Fibroblast of lung (primary cell): Measurements from ENCODE around the gene PAX2. TPM values are rescaled to one million over a fixed set of nuclear protein-coding genes. Genes with fewer than 3 reads are reported as not detected.

Source experiments
- DNase-seq, 2 donors: peaks; one replicate each; pipeline versions ENCODE4 v3.0.0 to v3.0.0-alpha.2; 2010; ENCODE audit warnings: low read depth in 2 of 2
- H2AFZ ChIP-seq: 2 replicates; pipeline ENCODE4 v1.5.1; 2012; ENCODE audit warnings: low read length, control low read depth, inconsistent platforms
- H3K27ac ChIP-seq: 2 replicates; pipeline ENCODE4 v1.5.1; 2011; ENCODE audit warnings: low read length, control low read depth; ENCODE audit not compliant: insufficient read depth
- H3K27me3 ChIP-seq: 2 replicates; pipeline ENCODE4 v1.5.1; 2011; ENCODE audit warnings: mild to moderate bottlenecking, low read length; ENCODE audit not compliant: control insufficient read depth, insufficient read depth
- H3K36me3 ChIP-seq: 2 replicates; pipeline ENCODE4 v1.5.1; 2011; ENCODE audit warnings: low read length; ENCODE audit not compliant: control insufficient read depth, insufficient read depth
- H3K4me1 ChIP-seq: 2 replicates; pipeline ENCODE4 v1.5.1; 2011; ENCODE audit warnings: low read length; ENCODE audit not compliant: control insufficient read depth, insufficient read depth; ENCODE audit errors: extremely low read depth
- H3K4me2 ChIP-seq: 2 replicates; pipeline ENCODE4 v1.5.1; 2011; ENCODE audit warnings: low read length, control low read depth; ENCODE audit not compliant: insufficient read depth; ENCODE audit errors: extremely low read depth
- H3K4me3 ChIP-seq, 4 experiments: fragments of 200-600 bp in 1 of 4; sonication (generic) in 1 of 4; replicated peaks in 1 of 4; 2 replicates each; pipeline ENCODE4 v1.5.1; 2011 to 2016; ENCODE audit warnings: low read length in 4 of 4, low read depth in 3 of 4, mild to moderate bottlenecking in 3 of 4, control low read depth in 2 of 4, inconsistent platforms in 1 of 4, mixed read lengths in 1 of 4; ENCODE audit not compliant: insufficient read depth in 1 of 4; ENCODE audit errors: control extremely low read depth in 1 of 4
- H3K79me2 ChIP-seq: 2 replicates; pipeline ENCODE4 v1.5.1; 2012; ENCODE audit warnings: mild to moderate bottlenecking, low read length, inconsistent platforms; ENCODE audit not compliant: control insufficient read depth, insufficient read depth
- H3K9ac ChIP-seq: 2 replicates; pipeline ENCODE4 v1.5.1; 2011; ENCODE audit warnings: mild to moderate bottlenecking, low read length, control low read depth; ENCODE audit not compliant: insufficient read depth
- H3K9me3 ChIP-seq: 2 replicates; pipeline ENCODE4 v1.5.1; 2012; ENCODE audit warnings: low read depth, low read length; ENCODE audit not compliant: control insufficient read depth, insufficient read depth
- H4K20me1 ChIP-seq: 2 replicates; pipeline ENCODE4 v1.5.1; 2011; ENCODE audit warnings: low read length; ENCODE audit not compliant: control insufficient read depth, insufficient read depth; ENCODE audit errors: extremely low read depth
- EZH2 ChIP-seq: IDR thresholded peaks from 2 replicates; pipeline ENCODE4 v1.5.1; 2012; ENCODE audit warnings: low read length, control low read depth, mild to moderate bottlenecking; ENCODE audit errors: missing control alignments
- polyA plus RNA-seq, 2 donors: library from polyadenylated mRNA; depleted of rRNA in 1 of 2; stranded (reverse) in 1 of 2; unstranded in 1 of 2; fragments of >200 nt; gene quantifications; 2 replicates each; pipeline ENCODE4 v1.2.1, GENCODE V29; 2011 to 2012; ENCODE audit warnings: missing spikeins in 1 of 2
- total RNA-seq: library from RNA; depleted of rRNA; stranded (reverse); fragments of >200 nt; gene quantifications from 2 replicates; pipeline ENCODE4 v1.2.1, GENCODE V29; 2014
- TF ChIP-seq, protein P1 (sequence below), 2 donors: IDR thresholded peaks in 1 of 2; conservative IDR thresholded peaks in 1 of 2; 1 replicate in 1 of 2; 2 replicates in 1 of 2; pipeline ENCODE4 v1.5.1; 2011 to 2012; ENCODE audit warnings: low read length in 2 of 2, control low read depth in 1 of 2, inconsistent platforms in 1 of 2, low read depth in 1 of 2, mild to moderate bottlenecking in 1 of 2

The PAX2 gene
- total and polyA plus RNA-seq, 2 donors (not counting 1 experiment from before 2014, with no cell fraction given), result not detected

DNA sequence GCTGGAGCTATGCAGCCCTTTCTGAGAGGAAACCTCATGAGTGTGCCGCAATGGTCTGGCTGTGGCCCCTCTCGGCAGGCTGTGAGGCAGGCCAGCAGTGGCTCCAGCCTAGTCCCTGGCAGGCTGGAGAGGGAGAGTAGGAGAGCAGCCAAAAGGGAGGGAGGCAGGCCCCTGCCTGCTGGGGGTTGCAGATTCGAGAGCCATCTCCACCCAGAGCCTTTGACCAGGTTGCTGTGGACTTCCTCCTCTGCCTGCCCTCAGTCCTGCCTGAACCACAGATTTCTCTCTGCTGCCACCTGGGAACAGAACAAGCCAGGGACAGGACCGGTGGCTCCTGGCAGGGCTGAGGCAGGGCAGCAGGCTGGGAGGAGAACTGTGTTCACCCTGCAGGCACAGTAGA lies 13.9 kb downstream of the PAX2 start:
- Histone ChIP-seq H3K4me3 (no peak overlapping the region), H3K9me3 (no peaks in the 10 kb centered on the region), H2AFZ (no peak overlapping the region), H4K20me1 (no peaks in the 10 kb centered on the region), H3K9ac (no peak overlapping the region), H3K4me2 (no peak overlapping the region), H3K36me3 (no peaks in the 10 kb centered on the region), H3K27me3 (peaks cover 41% of the 10 kb centered on the region), H3K27ac (no peak overlapping the region), H3K79me2 (no peaks in the 10 kb centered on the region), H3K4me1 (no peaks in the 10 kb centered on the region)
- no peak for DNase-seq
- TF ChIP-seq, protein P1, sequence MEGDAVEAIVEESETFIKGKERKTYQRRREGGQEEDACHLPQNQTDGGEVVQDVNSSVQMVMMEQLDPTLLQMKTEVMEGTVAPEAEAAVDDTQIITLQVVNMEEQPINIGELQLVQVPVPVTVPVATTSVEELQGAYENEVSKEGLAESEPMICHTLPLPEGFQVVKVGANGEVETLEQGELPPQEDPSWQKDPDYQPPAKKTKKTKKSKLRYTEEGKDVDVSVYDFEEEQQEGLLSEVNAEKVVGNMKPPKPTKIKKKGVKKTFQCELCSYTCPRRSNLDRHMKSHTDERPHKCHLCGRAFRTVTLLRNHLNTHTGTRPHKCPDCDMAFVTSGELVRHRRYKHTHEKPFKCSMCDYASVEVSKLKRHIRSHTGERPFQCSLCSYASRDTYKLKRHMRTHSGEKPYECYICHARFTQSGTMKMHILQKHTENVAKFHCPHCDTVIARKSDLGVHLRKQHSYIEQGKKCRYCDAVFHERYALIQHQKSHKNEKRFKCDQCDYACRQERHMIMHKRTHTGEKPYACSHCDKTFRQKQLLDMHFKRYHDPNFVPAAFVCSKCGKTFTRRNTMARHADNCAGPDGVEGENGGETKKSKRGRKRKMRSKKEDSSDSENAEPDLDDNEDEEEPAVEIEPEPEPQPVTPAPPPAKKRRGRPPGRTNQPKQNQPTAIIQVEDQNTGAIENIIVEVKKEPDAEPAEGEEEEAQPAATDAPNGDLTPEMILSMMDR (conservative IDR thresholded peaks at IDR 0.05 in 1 of 2, IDR thresholded peaks at IDR 0.05 in 1 of 2; ENCODE audit: low read depth in 1 of 2, low read length in 2 of 2), result no peak
- no peak for TF ChIP-seq EZH2

DNA sequence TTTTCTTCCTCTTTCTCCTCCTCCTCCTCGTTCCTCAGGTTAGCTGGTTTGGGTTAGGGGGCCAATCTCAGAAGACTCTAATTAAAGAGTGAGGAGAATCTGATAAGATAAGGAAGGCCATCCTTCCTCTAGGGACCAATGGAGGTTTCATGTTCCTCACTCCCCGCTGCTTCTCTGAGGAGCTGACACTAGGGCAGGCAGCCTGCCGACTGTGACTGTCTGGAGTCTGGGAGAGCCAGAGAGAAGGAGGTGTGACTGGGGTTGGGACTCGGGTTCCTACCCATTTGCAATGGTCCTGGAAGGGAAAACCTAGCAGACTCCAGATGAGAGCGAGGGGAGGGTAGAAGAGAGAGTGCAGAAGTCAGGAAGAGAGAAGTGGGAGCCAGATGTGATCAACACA lies 15.3 kb downstream of the PAX2 start:
- H3K27me3 ChIP-seq, result peaks cover 34% of the 10 kb centered on the region
- no peak for DNase-seq

DNA sequence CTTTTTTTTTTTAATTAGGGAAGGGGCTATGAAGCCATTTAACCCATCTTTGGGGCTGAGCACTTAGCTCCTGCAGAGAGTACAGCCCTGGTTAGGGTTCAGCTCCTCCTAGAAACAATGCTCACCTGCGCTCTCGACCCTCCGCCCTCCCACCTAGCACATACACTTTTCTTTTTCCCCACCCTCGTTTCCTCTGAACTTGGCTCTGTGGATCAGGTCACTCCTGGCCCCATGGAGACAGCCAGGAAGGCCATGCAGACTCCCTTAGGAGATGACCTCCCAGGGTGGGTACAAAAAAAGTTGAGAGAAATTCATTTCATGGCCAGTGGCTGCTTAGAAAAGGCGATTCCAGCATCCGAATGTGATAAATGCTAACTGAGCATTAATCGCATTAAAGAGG lies 15.8 kb downstream of the PAX2 start:
- no peak overlapping the region for H3K27ac ChIP-seq
- H3K4me3 ChIP-seq, result no peak overlapping the region
- TF ChIP-seq, protein P1 (conservative IDR thresholded peaks at IDR 0.05 in 1 of 2, IDR thresholded peaks at IDR 0.05 in 1 of 2; ENCODE audit: low read depth in 1 of 2, low read length in 2 of 2), result no peak
- TF ChIP-seq EZH2, result no peak
- H3K27me3 ChIP-seq, result peaks cover 31% of the 10 kb centered on the region
- H3K79me2 ChIP-seq, result no peaks in the 10 kb centered on the region
- H2AFZ ChIP-seq, result no peak overlapping the region
- H3K4me2 ChIP-seq, result no peak overlapping the region
- H3K9ac ChIP-seq, result no peak overlapping the region
- no peaks in the 10 kb centered on the region for H3K4me1 ChIP-seq
- no peaks in the 10 kb centered on the region for H3K9me3 ChIP-seq
- no peaks in the 10 kb centered on the region for H4K20me1 ChIP-seq
- no peaks in the 10 kb centered on the region for H3K36me3 ChIP-seq
- no peak for DNase-seq

More for the DNA sequence above, 15.3 kb downstream of the PAX2 start:
- H2AFZ ChIP-seq, result no peak overlapping the region
- H3K4me3 ChIP-seq, result no peak overlapping the region
- H3K9me3 ChIP-seq, result no peaks in the 10 kb centered on the region
- H3K4me2 ChIP-seq, result no peak overlapping the region
- TF ChIP-seq, protein P1 (conservative IDR thresholded peaks at IDR 0.05 in 1 of 2, IDR thresholded peaks at IDR 0.05 in 1 of 2; ENCODE audit: low read depth in 1 of 2, low read length in 2 of 2), result no peak
- TF ChIP-seq EZH2, result no peak
- H3K27ac ChIP-seq, result no peak overlapping the region
- H3K4me1 ChIP-seq, result no peaks in the 10 kb centered on the region
- H3K36me3 ChIP-seq, result no peaks in the 10 kb centered on the region
- no peaks in the 10 kb centered on the region for H4K20me1 ChIP-seq
- H3K79me2 ChIP-seq, result no peaks in the 10 kb centered on the region
- H3K9ac ChIP-seq, result no peak overlapping the region
